ENCODE results near the gene OR6N1.
A peak's percentile ranks its signal among the peaks of the same experiment; 100 is the strongest.

OR6N1 gene

GRCh38 chr1:158771950-158772866, at the start of gene OR6N1:
Gene OR6N1 (minus strand): TSS chr1:158772195. CDS start chr1:158766682, 5,513 bp downstream.
- no peak for TF ChIP-seq POLR2A (IDR thresholded peaks at IDR 0.05; ENCODE audit: low read length)
- no peak for TF ChIP-seq GATA1 (IDR thresholded peaks at IDR 0.05; ENCODE audit: low read depth, low read length)
- peak in 1 of 2 experiments; percentile 6 for DNase-seq

- no peak for DNase-seq
- TF ChIP-seq POLR2A (IDR thresholded peaks at IDR 0.05; ENCODE audit: low read length): no peak
Measured at GRCh38 chr1:158821723-158822122, 49.7 kb upstream of the OR6N1 start.

GRCh38 chr1:158819461-158820443, 47.8 kb upstream of the OR6N1 start:
- TF ChIP-seq GATA1 (IDR thresholded peaks at IDR 0.05; ENCODE audit: low read depth, low read length) (peak; percentile 41), POLR2A (IDR thresholded peaks at IDR 0.05; ENCODE audit: low read length) (peak; percentile 25)
- peak; percentile 74 to 89 for DNase-seq

GRCh38 chr1:158818975-158819431, 47.0 kb upstream of the OR6N1 start:
- DNase-seq: peak in 1 of 2 experiments; percentile 68
- TF ChIP-seq GATA1 (IDR thresholded peaks at IDR 0.05; ENCODE audit: low read depth, low read length) (no peak), POLR2A (IDR thresholded peaks at IDR 0.05; ENCODE audit: low read length) (peak; percentile 2)

- DNase-seq: peak; percentile 29 to 40
- no peak for TF ChIP-seq GATA1 (IDR thresholded peaks at IDR 0.05; ENCODE audit: low read depth, low read length)
- TF ChIP-seq POLR2A (IDR thresholded peaks at IDR 0.05; ENCODE audit: low read length): no peak
Measured at GRCh38 chr1:158818560-158818959, 46.6 kb upstream of the OR6N1 start.

GRCh38 chr1:158814970-158815369, 43.0 kb upstream of the OR6N1 start:
- TF ChIP-seq POLR2A (IDR thresholded peaks at IDR 0.05; ENCODE audit: low read length) (no peak), GATA1 (IDR thresholded peaks at IDR 0.05; ENCODE audit: low read depth, low read length) (no peak)
- peak in 1 of 2 experiments; percentile 6 for DNase-seq

GRCh38 chr1:158813164-158813563, 41.2 kb upstream of the OR6N1 start:
- TF ChIP-seq POLR2A (IDR thresholded peaks at IDR 0.05; ENCODE audit: low read length): no peak
- no peak for TF ChIP-seq GATA1 (IDR thresholded peaks at IDR 0.05; ENCODE audit: low read depth, low read length)
- DNase-seq: no peak

- TF ChIP-seq GATA1 (IDR thresholded peaks at IDR 0.05; ENCODE audit: low read depth, low read length) (no peak), POLR2A (IDR thresholded peaks at IDR 0.05; ENCODE audit: low read length) (no peak)
- DNase-seq: no peak
Measured at GRCh38 chr1:158812336-158812735, 40.3 kb upstream of the OR6N1 start.

GRCh38 chr1:158810311-158810710, 38.3 kb upstream of the OR6N1 start:
- DNase-seq: no peak
- TF ChIP-seq POLR2A (IDR thresholded peaks at IDR 0.05; ENCODE audit: low read length): no peak
- no peak for TF ChIP-seq GATA1 (IDR thresholded peaks at IDR 0.05; ENCODE audit: low read depth, low read length)

GRCh38 chr1:158809862-158810261, 37.9 kb upstream of the OR6N1 start:
- DNase-seq: no peak
- TF ChIP-seq POLR2A (IDR thresholded peaks at IDR 0.05; ENCODE audit: low read length) (no peak), GATA1 (IDR thresholded peaks at IDR 0.05; ENCODE audit: low read depth, low read length) (no peak)

GRCh38 chr1:158809256-158809655, 37.3 kb upstream of the OR6N1 start:
- no peak for TF ChIP-seq GATA1 (IDR thresholded peaks at IDR 0.05; ENCODE audit: low read depth, low read length)
- no peak for TF ChIP-seq POLR2A (IDR thresholded peaks at IDR 0.05; ENCODE audit: low read length)
- DNase-seq: no peak

- DNase-seq: no peak
- TF ChIP-seq GATA1 (IDR thresholded peaks at IDR 0.05; ENCODE audit: low read depth, low read length): no peak
- TF ChIP-seq POLR2A (IDR thresholded peaks at IDR 0.05; ENCODE audit: low read length): no peak
Measured at GRCh38 chr1:158806916-158807536, 35.0 kb upstream of the OR6N1 start.

GRCh38 chr1:158803678-158804077, 31.7 kb upstream of the OR6N1 start:
- no peak for DNase-seq
- TF ChIP-seq POLR2A (IDR thresholded peaks at IDR 0.05; ENCODE audit: low read length): no peak
